Neutrophil (primary cell): ENCODE measurements around the gene PLPP3.

Source experiments
- H3K27ac ChIP-seq: fragments of 200-600 bp; sonication (generic); 2 replicates; pipeline ENCODE4 v1.5.1; 2016; ENCODE audit warnings: mild to moderate bottlenecking, moderate library complexity
- H3K27me3 ChIP-seq: fragments of 200-600 bp; sonication (generic); 2 replicates; pipeline ENCODE4 v1.6.0; 2016; ENCODE audit warnings: mild to moderate bottlenecking
- H3K36me3 ChIP-seq: fragments of 200-600 bp; sonication (generic); 2 replicates; pipeline ENCODE4 v1.5.1; 2017
- H3K4me1 ChIP-seq, 2 experiments: fragments of 200-600 bp in 1 of 2; sonication (generic) in 1 of 2; 1 replicate in 1 of 2; 2 replicates in 1 of 2; pipeline versions ENCODE4 v1.5.1 to v1.6.1; 2013 to 2016; ENCODE audit warnings: low read depth in 1 of 2, low read length in 1 of 2, mild to moderate bottlenecking in 1 of 2, moderate library complexity in 1 of 2; ENCODE audit not compliant: control insufficient read depth in 1 of 2, insufficient read depth in 1 of 2
- H3K4me3 ChIP-seq, 2 experiments: fragments of 200-600 bp in 1 of 2; sonication (generic) in 1 of 2; 1 replicate in 1 of 2; 2 replicates in 1 of 2; pipeline ENCODE4 v1.5.1; 2013 to 2016; ENCODE audit warnings: low read depth in 1 of 2, low read length in 1 of 2, mild to moderate bottlenecking in 1 of 2, moderate library complexity in 1 of 2
- H3K9me3 ChIP-seq: fragments of 200-600 bp; sonication (generic); 2 replicates; pipeline ENCODE4 v1.5.1; 2016
- TF ChIP-seq, protein P1 (sequence below): fragments of 200-600 bp; sonication (generic); IDR thresholded peaks from 2 replicates; pipeline ENCODE4 v1.5.1; 2016; ENCODE audit warnings: antibody characterized with exemption

The PLPP3 gene

DNA sequence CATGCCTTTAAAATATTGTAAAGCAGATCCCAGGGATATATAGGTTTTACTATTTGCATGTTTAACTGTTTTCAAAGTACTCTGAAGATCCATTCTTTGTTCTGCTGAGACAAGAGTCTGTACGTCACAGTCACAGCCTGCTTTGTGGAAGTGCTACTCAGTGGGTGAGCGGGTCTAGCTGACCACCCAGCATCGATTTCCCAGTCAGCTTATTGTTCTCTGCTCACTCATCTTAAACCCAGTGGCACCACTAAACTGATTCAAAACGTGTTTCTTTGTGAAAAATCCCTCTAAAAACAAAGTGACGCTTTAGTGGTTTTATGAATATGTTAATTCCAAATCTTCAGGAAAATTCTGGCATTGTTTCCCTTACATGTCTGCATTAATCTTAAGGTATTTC lies 12.4 kb downstream of the PLPP3 start:
- TF ChIP-seq, protein P1, sequence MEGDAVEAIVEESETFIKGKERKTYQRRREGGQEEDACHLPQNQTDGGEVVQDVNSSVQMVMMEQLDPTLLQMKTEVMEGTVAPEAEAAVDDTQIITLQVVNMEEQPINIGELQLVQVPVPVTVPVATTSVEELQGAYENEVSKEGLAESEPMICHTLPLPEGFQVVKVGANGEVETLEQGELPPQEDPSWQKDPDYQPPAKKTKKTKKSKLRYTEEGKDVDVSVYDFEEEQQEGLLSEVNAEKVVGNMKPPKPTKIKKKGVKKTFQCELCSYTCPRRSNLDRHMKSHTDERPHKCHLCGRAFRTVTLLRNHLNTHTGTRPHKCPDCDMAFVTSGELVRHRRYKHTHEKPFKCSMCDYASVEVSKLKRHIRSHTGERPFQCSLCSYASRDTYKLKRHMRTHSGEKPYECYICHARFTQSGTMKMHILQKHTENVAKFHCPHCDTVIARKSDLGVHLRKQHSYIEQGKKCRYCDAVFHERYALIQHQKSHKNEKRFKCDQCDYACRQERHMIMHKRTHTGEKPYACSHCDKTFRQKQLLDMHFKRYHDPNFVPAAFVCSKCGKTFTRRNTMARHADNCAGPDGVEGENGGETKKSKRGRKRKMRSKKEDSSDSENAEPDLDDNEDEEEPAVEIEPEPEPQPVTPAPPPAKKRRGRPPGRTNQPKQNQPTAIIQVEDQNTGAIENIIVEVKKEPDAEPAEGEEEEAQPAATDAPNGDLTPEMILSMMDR, result no peak
- Histone ChIP-seq H3K36me3 (no peaks in the 10 kb centered on the region), H3K27ac (no peak overlapping the region)

DNA sequence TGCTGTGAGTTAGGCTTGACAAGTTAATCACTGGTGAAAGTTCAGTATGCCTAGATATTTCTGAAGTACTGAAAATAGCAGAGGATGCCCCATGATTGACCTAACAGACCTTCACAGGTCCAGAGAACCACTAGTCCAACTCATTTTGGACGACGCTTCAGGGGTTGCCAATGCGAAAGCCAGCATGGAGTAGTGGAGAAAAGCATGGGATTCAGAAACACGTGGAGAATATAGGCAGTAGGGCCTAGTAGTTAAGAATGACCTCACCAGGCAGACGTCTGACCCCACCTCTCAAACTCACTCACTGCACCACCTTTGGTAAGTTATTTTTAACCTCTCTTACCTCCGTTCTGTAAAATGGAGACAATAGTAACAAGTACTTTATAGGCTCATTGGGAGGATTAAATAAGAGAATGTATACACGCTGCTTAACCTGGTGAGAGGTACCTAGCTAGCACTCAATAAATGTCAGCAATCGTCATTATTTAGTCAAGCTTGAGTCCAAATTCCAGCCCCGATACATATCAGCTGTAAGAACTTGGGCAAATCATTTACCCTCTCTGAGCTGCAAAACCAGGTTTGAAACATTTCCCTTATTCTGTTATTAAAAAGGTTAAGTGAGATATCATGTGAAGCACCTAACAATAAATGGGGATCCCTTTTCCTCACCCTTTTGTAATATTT lies 13.2 kb downstream of the PLPP3 start:
- Histone ChIP-seq H3K9me3 (no peaks in the 10 kb centered on the region), H3K4me1 (peaks cover 20 to 26% of the 10 kb centered on the region in 2 experiments), H3K36me3 (no peaks in the 10 kb centered on the region), H3K4me3 (no peak overlapping the region), H3K27ac (no peak overlapping the region), H3K27me3 (no peaks in the 10 kb centered on the region)
- TF ChIP-seq, protein P1, result no peak

More for the DNA sequence above, 12.4 kb downstream of the PLPP3 start:
- H3K4me3 ChIP-seq, result no peak overlapping the region
- H3K9me3 ChIP-seq, result no peaks in the 10 kb centered on the region
- peaks cover 19 to 23% of the 10 kb centered on the region in 2 experiments for H3K4me1 ChIP-seq
- no peaks in the 10 kb centered on the region for H3K27me3 ChIP-seq

DNA sequence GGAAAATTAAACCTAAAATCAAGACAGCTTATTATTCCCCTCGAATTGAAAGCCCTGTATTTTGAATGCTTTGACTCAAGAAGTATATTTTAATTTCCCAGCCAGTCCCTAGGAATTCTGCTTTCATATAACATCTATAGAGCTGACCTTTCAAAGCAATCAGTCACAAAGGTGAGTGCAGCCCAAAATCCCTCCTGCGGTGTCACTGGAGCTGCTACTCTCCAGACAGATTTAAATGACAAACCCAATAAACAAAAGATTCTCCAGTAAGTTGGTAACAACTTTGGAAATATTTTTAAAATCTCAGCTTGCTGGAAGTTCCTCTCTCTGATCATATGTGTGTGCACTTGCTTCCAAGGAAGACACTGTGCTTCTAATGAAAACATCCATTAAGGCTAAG lies 14.7 kb downstream of the PLPP3 start:
- H3K4me3 ChIP-seq, result no peak overlapping the region
- H3K27me3 ChIP-seq, result no peaks in the 10 kb centered on the region
- no peaks in the 10 kb centered on the region for H3K36me3 ChIP-seq
- TF ChIP-seq, protein P1, result no peak
- H3K27ac ChIP-seq, result peak overlapping the region; percentile 59
- H3K9me3 ChIP-seq, result no peaks in the 10 kb centered on the region
- peaks cover 20 to 26% of the 10 kb centered on the region in 2 experiments for H3K4me1 ChIP-seq

DNA sequence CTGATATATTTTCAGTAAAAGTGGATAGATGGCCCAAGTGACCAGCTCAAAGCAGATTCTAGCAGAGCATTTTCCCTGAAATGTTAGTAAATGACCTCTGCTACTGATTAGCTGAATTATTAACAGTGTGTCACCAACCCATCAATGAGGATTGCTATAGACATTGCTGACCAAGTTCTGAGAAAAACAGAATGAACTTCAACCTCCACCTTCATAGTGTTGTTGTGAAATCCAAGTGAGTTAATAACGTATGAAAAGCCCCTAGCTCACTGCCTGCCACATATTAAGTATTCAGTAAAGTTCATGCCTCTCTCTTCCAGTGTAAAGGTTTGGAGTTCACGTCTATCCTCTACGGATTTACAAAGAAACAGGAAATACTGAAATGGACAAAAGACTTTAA lies 15.8 kb downstream of the PLPP3 start:
- Histone ChIP-seq H3K4me3 (no peak overlapping the region), H3K9me3 (no peaks in the 10 kb centered on the region), H3K4me1 (peaks cover 20 to 26% of the 10 kb centered on the region in 2 experiments), H3K27me3 (no peaks in the 10 kb centered on the region), H3K27ac (no peak overlapping the region), H3K36me3 (no peaks in the 10 kb centered on the region)
- TF ChIP-seq, protein P1, result no peak

DNA sequence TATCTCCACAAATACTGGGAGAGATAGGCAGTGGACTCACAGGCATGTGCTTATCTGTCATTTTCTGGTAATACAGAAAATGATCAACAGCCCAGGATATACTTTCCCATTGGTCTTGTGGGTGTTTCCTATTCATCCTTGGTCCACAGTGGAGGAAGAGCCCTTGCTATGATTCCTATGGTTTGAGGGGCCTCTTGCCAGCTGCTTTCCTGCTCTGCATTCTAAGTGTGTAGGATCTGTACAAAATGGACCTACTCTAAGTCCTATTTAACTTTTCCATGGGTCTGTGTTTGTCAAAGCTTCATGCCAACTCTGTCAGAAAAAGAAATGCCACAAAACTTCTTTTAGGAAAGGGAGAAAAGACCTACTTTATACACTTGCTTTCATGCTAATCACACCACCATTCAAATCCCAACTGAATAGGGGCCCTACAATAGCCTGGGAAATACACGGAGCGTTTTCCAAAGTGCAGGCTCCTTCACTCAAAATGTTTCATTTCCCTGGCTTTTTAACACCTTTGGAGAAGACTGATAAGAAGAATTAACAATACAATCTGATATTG lies 16.4 kb downstream of the PLPP3 start:
- TF ChIP-seq, protein P1, result no peak
- H3K27ac ChIP-seq, result no peak overlapping the region
- peaks cover 24 to 32% of the 10 kb centered on the region in 2 experiments for H3K4me1 ChIP-seq

More for the DNA sequence above, 16.4 kb downstream of the PLPP3 start:
- Histone ChIP-seq H3K9me3 (no peaks in the 10 kb centered on the region), H3K36me3 (no peaks in the 10 kb centered on the region), H3K4me3 (no peak overlapping the region), H3K27me3 (no peaks in the 10 kb centered on the region)
